ENCODE data around the gene MEX3C. TPM values are rescaled to one million over a fixed set of nuclear protein-coding genes. Genes with fewer than 3 reads are reported as not detected.
A peak's percentile ranks its signal among the peaks of the same experiment; 100 is the strongest.

The MEX3C gene
- 92.4 and 93.9 TPM in 2 replicates for total RNA-seq
- total RNA-seq (2013): 74.2 TPM
- polyA plus RNA-seq: 29.1 and 35.3 TPM in 2 replicates
- polyA minus RNA-seq: 54.1 and 54.8 TPM in 2 replicates

- 0% methylated on average over 36 of the region's 51 CpGs for WGBS (ENCODE audit: insufficient coverage)
- Mint-ChIP-seq H3K4me1 (peaks cover 32% of the 10 kb centered on the region), H3K27me3 (no peaks in the 10 kb centered on the region), H3K4me3 (peak within 1 kb of the TSS; percentile 97), H3K9me3 (ENCODE audit: insufficient read depth) (no peaks in the 10 kb centered on the region), H3K27ac (peak within 1 kb of the TSS; percentile 98)
- H3K4me2 ChIP-seq (replicated peaks; ENCODE audit: low read depth, low read length, poor library complexity, severe bottlenecking): peak within 1 kb of the TSS; percentile 90
- no peaks in the 10 kb centered on the region for H3K27me3 ChIP-seq (replicated peaks in 1 of 4; ENCODE audit: control extremely low read depth in 1 of 4, control insufficient read depth in 3 of 4, insufficient read depth in 4 of 4, low read length in 3 of 4)
- peaks cover 7% of the 10 kb centered on the region for H4K20me1 ChIP-seq (ENCODE audit: control insufficient read depth, insufficient read depth, low read length, poor library complexity, severe bottlenecking)
- peak; percentile 81 for ATAC-seq (ENCODE audit: low read depth)
- H3K79me2 ChIP-seq (ENCODE audit: control insufficient read depth, insufficient read depth, low read length): peaks cover 31% of the 10 kb centered on the region
- peaks cover 25 to 27% of the 10 kb centered on the region in 2 donors for H3K4me1 ChIP-seq (ENCODE audit: control insufficient read depth in 2 of 2, insufficient read depth in 2 of 2, low read length in 2 of 2)
- peaks cover 0 to 3% of the 10 kb centered on the region in 2 experiments for H3K36me3 ChIP-seq (replicated peaks in 1 of 2; ENCODE audit: control extremely low read depth in 1 of 2, control insufficient read depth in 1 of 2, extremely low read depth in 1 of 2, insufficient read depth in 2 of 2, low read length in 1 of 2)
- POLR2A ChIA-PET: interaction anchor here (0.7 to 4.5 kb wide), 13 partner anchors 19 to 931 kb away, joined by 3 to 82 read pairs (median 4); partner anchors contain the start of genes ELAC1, ME2 and SMAD4
- peak; percentile 100 for DNase-seq
- H3K27ac ChIP-seq (ENCODE audit: low read length in 2 of 2): peak within 1 kb of the TSS; percentile 74 to 87
- CTCF ChIA-PET: interaction anchor here (0.7 to 5.8 kb wide), 9 partner anchors 16 to 319 kb away, joined by 3 to 45 read pairs (median 3); partner anchors contain the start of gene ME2
- peak within 1 kb of the TSS; percentile 85 for H2AFZ ChIP-seq (ENCODE audit: insufficient read depth, low read depth, low read length, poor library complexity, severe bottlenecking)
- peak within 1 kb of the TSS; percentile 65 to 94 (median 84) for H3K4me3 ChIP-seq (ENCODE audit: control extremely low read depth in 1 of 5, extremely low read depth in 1 of 5, insufficient read depth in 1 of 5, low read depth in 2 of 5, low read length in 4 of 5)
- no peaks in the 10 kb centered on the region for H3K9me3 ChIP-seq (ENCODE audit: control extremely low read depth in 1 of 3, control insufficient read depth in 2 of 3, insufficient read depth in 1 of 3, low read length in 2 of 3)
- TF ChIP-seq CTCF (IDR thresholded peaks at IDR 0.05): peak; percentile 23
- no peak for TF ChIP-seq EZH2 (IDR thresholded peaks at IDR 0.05; ENCODE audit: borderline replicate concordance, insufficient read depth, low read depth, low read length, poor library complexity, severe bottlenecking)
- peak within 1 kb of the TSS; percentile 84 for H3K9ac ChIP-seq (ENCODE audit: low read length)
- intact Hi-C loops (cut with micrococcal nuclease): loop anchor here (2.0 to 10.0 kb wide), 9 partner anchors 123 to 1711 kb away; partner anchors contain the start of genes C18orf32, CFAP53, CXXC1 and ELAC1
Observed at GRCh38 chr18:51197661-51198424, at the start of gene MEX3C. Gene MEX3C (minus strand): TSS chr18:51197681. CDS start chr18:51197320, 361 bp downstream.

DNA sequence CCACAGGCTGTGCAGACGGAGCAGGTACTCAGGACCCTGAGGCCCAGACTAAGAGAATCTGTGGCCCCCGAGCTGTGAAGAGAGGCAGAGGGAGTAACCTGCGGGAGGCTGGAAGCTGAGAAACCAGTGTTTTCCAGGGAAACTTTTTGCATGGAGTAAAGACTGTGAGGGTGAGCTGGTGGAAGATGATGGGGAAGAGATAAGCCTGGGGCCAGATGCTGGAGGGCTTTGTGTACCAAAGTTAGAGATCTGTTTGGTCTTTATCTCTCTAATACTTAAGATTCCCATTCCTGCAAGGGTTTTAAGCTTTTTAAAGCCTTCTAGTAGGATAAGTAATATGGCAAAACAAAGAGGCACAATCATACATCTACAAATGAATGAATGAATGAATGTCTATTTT lies 43.7 kb upstream of the MEX3C start:
- intact Hi-C loops (cut with micrococcal nuclease): no loop called here
- Histone ChIP-seq H2AFZ (ENCODE audit: insufficient read depth, low read depth, low read length, poor library complexity, severe bottlenecking) (no peak overlapping the region), H3K9me3 (ENCODE audit: control extremely low read depth in 1 of 3, control insufficient read depth in 2 of 3, insufficient read depth in 1 of 3, low read length in 2 of 3) (no peaks in the 10 kb centered on the region), H3K4me3 (ENCODE audit: control extremely low read depth in 1 of 5, extremely low read depth in 1 of 5, insufficient read depth in 1 of 5, low read depth in 2 of 5, low read length in 4 of 5) (no peak overlapping the region), H3K4me1 (ENCODE audit: control insufficient read depth in 2 of 2, insufficient read depth in 2 of 2, low read length in 2 of 2) (no peaks in the 10 kb centered on the region), H4K20me1 (ENCODE audit: control insufficient read depth, insufficient read depth, low read length, poor library complexity, severe bottlenecking) (no peaks in the 10 kb centered on the region), H3K27me3 (replicated peaks in 1 of 4; ENCODE audit: control extremely low read depth in 1 of 4, control insufficient read depth in 3 of 4, insufficient read depth in 4 of 4, low read length in 3 of 4) (peaks cover 0 to 4% (median 0%) of the 10 kb centered on the region in 4 experiments), H3K27ac (ENCODE audit: low read length in 2 of 2) (no peak overlapping the region), H3K79me2 (ENCODE audit: control insufficient read depth, insufficient read depth, low read length) (no peaks in the 10 kb centered on the region), H3K9ac (ENCODE audit: low read length) (no peak overlapping the region), H3K4me2 (replicated peaks; ENCODE audit: low read depth, low read length, poor library complexity, severe bottlenecking) (no peak overlapping the region), H3K36me3 (replicated peaks in 1 of 2; ENCODE audit: control extremely low read depth in 1 of 2, control insufficient read depth in 1 of 2, extremely low read depth in 1 of 2, insufficient read depth in 2 of 2, low read length in 1 of 2) (no peaks in the 10 kb centered on the region)
- Mint-ChIP-seq H3K27me3 (peaks cover 4% of the 10 kb centered on the region), H3K4me3 (no peak overlapping the region), H3K27ac (no peak overlapping the region), H3K4me1 (no peaks in the 10 kb centered on the region), H3K9me3 (ENCODE audit: insufficient read depth) (no peaks in the 10 kb centered on the region)
- TF ChIP-seq EZH2 (IDR thresholded peaks at IDR 0.05; ENCODE audit: borderline replicate concordance, insufficient read depth, low read depth, low read length, poor library complexity, severe bottlenecking) (no peak), CTCF (IDR thresholded peaks at IDR 0.05) (no peak)
- POLR2A ChIA-PET: no interaction called here
- no peak for DNase-seq
- CTCF ChIA-PET: no interaction called here
- ATAC-seq (ENCODE audit: low read depth): no peak
- WGBS (ENCODE audit: insufficient coverage): 96% methylated on average over 3 of the region's 3 CpGs
